SK-N-MC (cell line): Measurements from ENCODE around the gene TM2D3.

Source experiments
- DNase-seq: peaks from one replicate; pipeline ENCODE4 v3.0.0-alpha.2; 2011; ENCODE audit warnings: low read depth, low spot score
- H3K27ac ChIP-seq: fragments of 200-600 bp; sonication (generic); 2 replicates; pipeline ENCODE4 v1.5.1; 2016; ENCODE audit warnings: mixed run types
- H3K36me3 ChIP-seq: fragments of 200-600 bp; sonication (generic); 2 replicates; pipeline ENCODE4 v1.6.1; 2017; ENCODE audit warnings: antibody characterized with exemption, low read length, mixed read lengths; ENCODE audit not compliant: insufficient read depth
- H3K4me3 ChIP-seq: fragments of 200-600 bp; sonication (generic); 2 replicates; pipeline ENCODE4 v1.5.1; 2016
- H3K9ac ChIP-seq: fragments of 200-600 bp; sonication (generic); 2 replicates; pipeline ENCODE4 v1.8.0; 2017; ENCODE audit warnings: mixed run types, mixed read lengths; ENCODE audit not compliant: insufficient read length
- H3K9me3 ChIP-seq: fragments of 200-600 bp; sonication (generic); 2 replicates; pipeline ENCODE4 v1.6.1; 2017; ENCODE audit warnings: low read depth, mild to moderate bottlenecking, antibody characterized with exemption, low read length, moderate library complexity, mixed read lengths
- EZH2 ChIP-seq: fragments of 200-600 bp; sonication (generic); IDR thresholded peaks from one replicate; pipeline ENCODE4 v1.6.1; 2017; ENCODE audit warnings: antibody characterized with exemption
- FOXP2 ChIP-seq: optimal IDR thresholded peaks from 2 replicates; pipeline ENCODE3; 2011; ENCODE audit warnings: mild to moderate bottlenecking, moderate library complexity; ENCODE audit not compliant: insufficient read depth; ENCODE audit errors: extremely low read length, control extremely low read depth
- POLR2AphosphoS5 ChIP-seq: IDR thresholded peaks from 2 replicates; pipeline ENCODE4 v1.6.1; 2012; ENCODE audit warnings: mild to moderate bottlenecking, low read depth, low read length, borderline replicate concordance

The TM2D3 gene

GRCh38 chr15:101650145-101650544 lies 2.0 kb downstream of the TM2D3 start:
- peak overlapping the region; percentile 91 for H3K9ac ChIP-seq
- H3K9me3 ChIP-seq, result no peaks in the 10 kb centered on the region
- TF ChIP-seq FOXP2, result no peak
- TF ChIP-seq POLR2AphosphoS5, result no peak
- no peak for TF ChIP-seq EZH2
- peaks cover 43% of the 10 kb centered on the region for H3K36me3 ChIP-seq
- no peak overlapping the region for H3K27ac ChIP-seq
- no peak for DNase-seq
- peak overlapping the region; percentile 97 for H3K4me3 ChIP-seq

- no peak overlapping the region for H3K4me3 ChIP-seq
- no peak for DNase-seq
These were observed 3.8 kb downstream of the TM2D3 start for GRCh38 chr15:101648356-101648755.

GRCh38 chr15:101647251-101647650 lies 4.9 kb downstream of the TM2D3 start:
- peaks cover 69% of the 10 kb centered on the region for H3K36me3 ChIP-seq
- H3K9ac ChIP-seq, result peak overlapping the region; percentile 28
- no peak overlapping the region for H3K4me3 ChIP-seq
- no peaks in the 10 kb centered on the region for H3K9me3 ChIP-seq
- DNase-seq, result no peak
- H3K27ac ChIP-seq, result peak overlapping the region; percentile 65; the same call in 1 of the 2 replicates
- TF ChIP-seq FOXP2, result no peak
- no peak for TF ChIP-seq POLR2AphosphoS5
- no peak for TF ChIP-seq EZH2

More at GRCh38 chr15:101648356-101648755, 3.8 kb downstream of the TM2D3 start:
- Histone ChIP-seq H3K27ac (no peak overlapping the region), H3K36me3 (peaks cover 60% of the 10 kb centered on the region), H3K9me3 (no peaks in the 10 kb centered on the region), H3K9ac (no peak overlapping the region)
- TF ChIP-seq POLR2AphosphoS5 (no peak), FOXP2 (no peak), EZH2 (no peak)

DNA sequence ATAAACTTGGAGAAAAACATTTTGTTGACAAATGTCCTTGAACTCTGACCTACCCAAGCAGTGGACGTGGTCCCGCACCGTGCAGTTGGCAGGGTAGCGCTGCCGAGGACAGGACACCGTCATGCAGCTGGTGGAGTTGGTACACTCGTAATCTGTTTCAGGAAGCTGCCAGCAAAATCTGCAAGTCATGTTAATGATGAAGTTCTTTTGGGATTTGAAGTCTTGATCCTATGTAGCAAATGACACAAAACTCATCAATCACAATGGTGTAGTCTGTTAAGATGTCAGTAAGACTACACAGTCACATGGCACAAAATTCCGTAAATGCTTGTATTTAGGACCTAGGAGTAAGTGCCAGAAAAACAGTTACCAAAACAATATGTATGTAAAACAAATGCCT lies 5.5 kb downstream of the TM2D3 start:
- Histone ChIP-seq H3K9ac (peak overlapping the region; percentile 28), H3K36me3 (peaks cover 71% of the 10 kb centered on the region), H3K9me3 (no peaks in the 10 kb centered on the region), H3K27ac (peak overlapping the region; percentile 65), H3K4me3 (no peak overlapping the region)
- DNase-seq, result no peak
- TF ChIP-seq FOXP2 (no peak), POLR2AphosphoS5 (no peak), EZH2 (no peak)

- H3K9ac ChIP-seq, result peak overlapping the region; percentile 13
These were observed 9.8 kb downstream of the TM2D3 start for GRCh38 chr15:101642361-101642760.

DNA sequence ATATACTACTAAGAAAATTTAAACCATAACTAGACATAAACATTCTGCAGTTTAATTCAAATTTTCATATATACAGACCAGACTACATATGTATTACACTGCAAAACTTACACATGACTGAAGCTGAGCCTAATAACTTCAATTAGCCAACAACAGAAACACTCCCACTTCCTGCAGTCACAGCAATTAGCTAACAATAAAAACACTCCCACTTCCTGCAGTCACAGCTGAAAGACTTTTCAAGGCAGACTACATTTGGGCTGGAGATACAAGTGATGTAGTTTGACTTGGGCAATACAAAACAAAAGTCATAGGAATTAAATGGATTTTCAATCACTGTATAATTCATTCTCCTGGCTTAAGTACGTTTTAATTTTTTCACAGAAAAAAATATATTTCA lies 10.3 kb downstream of the TM2D3 start:
- peak; percentile 55 for DNase-seq
- Histone ChIP-seq H3K9ac (peak overlapping the region; percentile 13), H3K36me3 (peaks cover 59% of the 10 kb centered on the region), H3K4me3 (peak overlapping the region; percentile 8; the same call in 1 of the 2 replicates), H3K27ac (peak overlapping the region; percentile 89), H3K9me3 (no peaks in the 10 kb centered on the region)
- TF ChIP-seq FOXP2, result no peak
- 0 out of 2 replicates have a peak, but pooled peaks have one; percentile 25 for TF ChIP-seq POLR2AphosphoS5

More at GRCh38 chr15:101642361-101642760, 9.8 kb downstream of the TM2D3 start:
- DNase-seq, result no peak
- TF ChIP-seq EZH2, result no peak
- no peak for TF ChIP-seq FOXP2
- TF ChIP-seq POLR2AphosphoS5, result no peak
- H3K4me3 ChIP-seq, result peak overlapping the region; percentile 8; the same call in 1 of the 2 replicates
- H3K9me3 ChIP-seq, result no peaks in the 10 kb centered on the region
- H3K36me3 ChIP-seq, result peaks cover 64% of the 10 kb centered on the region
- peak overlapping the region; percentile 89 for H3K27ac ChIP-seq

- DNase-seq, result peak; percentile 57
- H3K36me3 ChIP-seq, result peaks cover 53% of the 10 kb centered on the region
- H3K27ac ChIP-seq, result peak overlapping the region; percentile 89
- no peak overlapping the region for H3K9ac ChIP-seq
- TF ChIP-seq EZH2 (no peak), FOXP2 (no peak), POLR2AphosphoS5 (no peak)
- H3K4me3 ChIP-seq, result no peak overlapping the region
- no peaks in the 10 kb centered on the region for H3K9me3 ChIP-seq
These were observed 10.9 kb downstream of the TM2D3 start for GRCh38 chr15:101641129-101641764.

- H3K27ac ChIP-seq, result no peak overlapping the region
- H3K9me3 ChIP-seq, result no peaks in the 10 kb centered on the region
These were observed 12.5 kb downstream of the TM2D3 start for GRCh38 chr15:101639667-101640066.

More at GRCh38 chr15:101639667-101640066, 12.5 kb downstream of the TM2D3 start:
- Histone ChIP-seq H3K4me3 (no peak overlapping the region), H3K9ac (no peak overlapping the region), H3K36me3 (peaks cover 37% of the 10 kb centered on the region)
- TF ChIP-seq EZH2 (no peak), POLR2AphosphoS5 (no peak)
- DNase-seq, result no peak
